Measurements from ENCODE around the gene PEX16. TPM values are rescaled to one million over a fixed set of nuclear protein-coding genes. Genes with fewer than 3 reads are reported as not detected.
A peak's percentile ranks its signal among the peaks of the same experiment; 100 is the strongest.

PEX16 gene
- total and polyA plus RNA-seq, 9 of the 15 experiments (the other 6 are each of a cell fraction or from before 2014, with no cell fraction given), result 1.5 to 43.9 (median 14.6) TPM

- BruUV-seq (replicated peaks), result no TSS peak
- TF ChIP-seq CHD4 (IDR thresholded peaks at IDR 0.05; ENCODE audit: insufficient read depth, insufficient replicate concordance, low read depth, low read length, poor library complexity, severe bottlenecking), result no peak
- peak; percentile 18; the same call in 1 of the 2 replicates for TF ChIP-seq TAL1 (IDR thresholded peaks at IDR 0.05)
- TF ChIP-seq ZNF551 (CRISPR knock-in tag; IDR thresholded peaks at IDR 0.05), result no peak
- TF ChIP-seq SRF (CRISPR knock-in tag; IDR thresholded peaks at IDR 0.05), result peak in 1 of 2 experiments; percentile 41; a peak in 1 of 4 replicates
- no peak for TF ChIP-seq MLX (CRISPR knock-in tag; conservative IDR thresholded peaks at IDR 0.05)
- no peak for TF ChIP-seq LCOR (CRISPR knock-in tag; IDR thresholded peaks at IDR 0.05)
- no peak for TF ChIP-seq ZC3H8 (IDR thresholded peaks at IDR 0.05)
- no peak for TF ChIP-seq ZNF830 (CRISPR knock-in tag; IDR thresholded peaks at IDR 0.05)
- TF ChIP-seq MXI1 (IDR thresholded peaks at IDR 0.05; ENCODE audit: low read depth, low read length), result no peak
- no peak for TF ChIP-seq ZNF589 (CRISPR knock-in tag; IDR thresholded peaks at IDR 0.05; ENCODE audit: low read depth)
- TF ChIP-seq TEAD2 (tag; IDR thresholded peaks at IDR 0.05), result no peak
- TF ChIP-seq TCF3 (CRISPR knock-in tag; IDR thresholded peaks at IDR 0.05), result peak; percentile 52; the same call in 1 of the 2 replicates
- TF ChIP-seq TBP (optimal IDR thresholded peaks at IDR 0.05; ENCODE audit: low read depth, low read length), result no peak
- no peak for TF ChIP-seq ZFPM2 (CRISPR knock-in tag; IDR thresholded peaks at IDR 0.05)
- no peak for TF ChIP-seq ILF3 (IDR thresholded peaks at IDR 0.05; ENCODE audit: borderline replicate concordance)
- TF ChIP-seq CBFA2T3 (IDR thresholded peaks at IDR 0.05), result peak; percentile 30; the same call in 1 of the 2 replicates
- TF ChIP-seq HSF4 (CRISPR knock-in tag; IDR thresholded peaks at IDR 0.05; ENCODE audit: borderline replicate concordance), result no peak
- TF ChIP-seq CBFB (CRISPR knock-in tag; IDR thresholded peaks at IDR 0.05), result no peak
- TF ChIP-seq NFIX (CRISPR knock-in tag; IDR thresholded peaks at IDR 0.05; ENCODE audit: low read depth), result no peak
- no peak for TF ChIP-seq SUPT5H (IDR thresholded peaks at IDR 0.05)
- no peak for TF ChIP-seq ZBTB9 (CRISPR knock-in tag; IDR thresholded peaks at IDR 0.05)
- no peak for TF ChIP-seq SAP30 (IDR thresholded peaks at IDR 0.05; ENCODE audit: borderline replicate concordance, insufficient read depth, low read depth, low read length, poor library complexity, severe bottlenecking)
- peak; percentile 29 for TF ChIP-seq MEIS2 (IDR thresholded peaks at IDR 0.05; ENCODE audit: partially characterized antibody)
These were observed 27.8 kb upstream of the PEX16 start for GRCh38 chr11:45945397-45945999.

More at GRCh38 chr11:45945397-45945999, 27.8 kb upstream of the PEX16 start:
- FAIRE-seq (no peak), ATAC-seq (peak; percentile 64), DNase-seq (ENCODE audit: extremely low read depth in 1 of 4, low spot score in 3 of 4) (peak in 3 of 4 experiments; percentile 29 to 52 (median 49))
- H2AFZ ChIP-seq (ENCODE audit: low read depth, low read length), result no peak overlapping the region
- peaks cover 29% of the 10 kb centered on the region; the same call in 2 of the 3 replicates for H3K36me3 ChIP-seq (ENCODE audit: control insufficient read depth, insufficient read depth, low read length)
- H3K9me1 ChIP-seq (ENCODE audit: control insufficient read depth, insufficient read depth, low read length), result no peaks in the 10 kb centered on the region
- H3K9me3 ChIP-seq (replicated peaks; ENCODE audit: control insufficient read depth, insufficient read depth, low read depth, low read length), result no peaks in the 10 kb centered on the region
- CTCF ChIA-PET (ENCODE audit: low intra/inter-chr PET ratio), result no interaction called here
- H3K27me3 ChIP-seq (ENCODE audit: control insufficient read depth in 2 of 2, insufficient read depth in 2 of 2, low read length in 2 of 2), result no peaks in the 10 kb centered on the region
- intact Hi-C loops (cut with micrococcal nuclease) (loop anchor here (10.0 kb wide), 1 partner anchor 71 kb away; no protein-coding TSS in a partner anchor), in situ Hi-C loops (cut with MboI) (no loop called here)
- no peak overlapping the region for H3K4me3 ChIP-seq
- H3K79me2 ChIP-seq (ENCODE audit: control insufficient read depth, insufficient read depth, low read length), result no peaks in the 10 kb centered on the region
- POLR2A ChIA-PET, result interaction anchor here (0.7 to 1.9 kb wide), 7 partner anchors 10 to 345 kb away, joined by 3 to 7 read pairs (median 4); no protein-coding TSS in a partner anchor
- peak overlapping the region; percentile 2; the same call in 1 of the 2 replicates for H3K4me2 ChIP-seq (ENCODE audit: insufficient read depth, low read length)
- peak overlapping the region; percentile 8; the same call in 2 of the 3 replicates for H3K27ac ChIP-seq (ENCODE audit: extremely low read depth, low read depth, low read length)
- WGBS (ENCODE audit: insufficient coverage, low coverage, missing lambda C conversion rate), result 18% methylated on average over 3 of the region's 3 CpGs
- H3K4me1 ChIP-seq (replicated peaks in 1 of 2; ENCODE audit: control insufficient read depth in 2 of 2, insufficient read depth in 2 of 2, low read length in 2 of 2), result peaks cover 0 to 8% of the 10 kb centered on the region in 2 experiments; a peak in 3 of 5 replicates
- no peaks in the 10 kb centered on the region for H4K20me1 ChIP-seq (replicated peaks; ENCODE audit: control insufficient read depth, insufficient read depth, low read length)
- no peak overlapping the region for H3K9ac ChIP-seq (ENCODE audit: insufficient read depth in 1 of 2, low read depth in 2 of 2, low read length in 2 of 2)

All from K562 (cell line).